Spinal cord (tissue), 10 donors: ENCODE results near the gene MTUS2. TPM values are rescaled to one million over a fixed set of nuclear protein-coding genes. Genes with fewer than 3 reads are reported as not detected.
"Not testable (repeated sequence)": the region's sequence is repeated elsewhere in the genome, so short reads cannot be mapped to it uniquely, and the experiment has no call there.

Source experiments
- DNase-seq, 6 donors: peaks; one replicate each; pipeline versions ENCODE4 v3.0.0 to v3.0.0-alpha.2; 2013 to 2015; ENCODE audit warnings: low spot score in 6 of 6, low read depth in 4 of 6
- H3K27ac ChIP-seq: one replicate; pipeline ENCODE4 v1.5.1; 2013; ENCODE audit warnings: low read depth, low read length, control low read depth
- H3K27me3 ChIP-seq: one replicate; pipeline ENCODE4 v1.6.1; 2013; ENCODE audit warnings: low read length; ENCODE audit not compliant: control insufficient read depth, insufficient read depth
- H3K36me3 ChIP-seq: one replicate; pipeline ENCODE4 v1.6.1; 2013; ENCODE audit warnings: low read length; ENCODE audit not compliant: control insufficient read depth, insufficient read depth
- H3K4me1 ChIP-seq: one replicate; pipeline ENCODE4 v1.6.1; 2013; ENCODE audit warnings: low read length; ENCODE audit not compliant: control insufficient read depth, insufficient read depth
- H3K4me3 ChIP-seq: one replicate; pipeline ENCODE4 v1.5.1; 2013; ENCODE audit warnings: low read depth, low read length, control low read depth
- H3K9me3 ChIP-seq: one replicate; pipeline ENCODE4 v1.6.1; 2013; ENCODE audit warnings: low read length; ENCODE audit not compliant: control insufficient read depth, insufficient read depth
- WGBS: methylation state at CpG from one replicate; pipeline ENCODE4 v1.1.5; 2013; ENCODE audit warnings: missing lambda C conversion rate; ENCODE audit not compliant: insufficient coverage; 5-methylcytosine and 5-hydroxymethylcytosine counted together
- polyA plus RNA-seq, 2 donors: library from polyadenylated mRNA; unstranded; fragments of 120-200 nt; gene quantifications; one replicate each; pipeline ENCODE4 v1.2.1, GENCODE V29; 2013; ENCODE audit not compliant: insufficient read length in 2 of 2
- total RNA-seq, 2 donors: library from RNA; depleted of rRNA in 1 of 2; stranded (reverse); fragments of 120-200 nt in 1 of 2; fragments of >200 nt in 1 of 2; gene quantifications; one replicate each; pipeline versions ENCODE4 v1.2.3 to v1.2.4, GENCODE V29; 2013 to 2014
- donor health status: healthy.

The MTUS2 gene
- total and polyA plus RNA-seq, 4 donors, result 4.6 to 12.5 (median 10.1) TPM

DNA sequence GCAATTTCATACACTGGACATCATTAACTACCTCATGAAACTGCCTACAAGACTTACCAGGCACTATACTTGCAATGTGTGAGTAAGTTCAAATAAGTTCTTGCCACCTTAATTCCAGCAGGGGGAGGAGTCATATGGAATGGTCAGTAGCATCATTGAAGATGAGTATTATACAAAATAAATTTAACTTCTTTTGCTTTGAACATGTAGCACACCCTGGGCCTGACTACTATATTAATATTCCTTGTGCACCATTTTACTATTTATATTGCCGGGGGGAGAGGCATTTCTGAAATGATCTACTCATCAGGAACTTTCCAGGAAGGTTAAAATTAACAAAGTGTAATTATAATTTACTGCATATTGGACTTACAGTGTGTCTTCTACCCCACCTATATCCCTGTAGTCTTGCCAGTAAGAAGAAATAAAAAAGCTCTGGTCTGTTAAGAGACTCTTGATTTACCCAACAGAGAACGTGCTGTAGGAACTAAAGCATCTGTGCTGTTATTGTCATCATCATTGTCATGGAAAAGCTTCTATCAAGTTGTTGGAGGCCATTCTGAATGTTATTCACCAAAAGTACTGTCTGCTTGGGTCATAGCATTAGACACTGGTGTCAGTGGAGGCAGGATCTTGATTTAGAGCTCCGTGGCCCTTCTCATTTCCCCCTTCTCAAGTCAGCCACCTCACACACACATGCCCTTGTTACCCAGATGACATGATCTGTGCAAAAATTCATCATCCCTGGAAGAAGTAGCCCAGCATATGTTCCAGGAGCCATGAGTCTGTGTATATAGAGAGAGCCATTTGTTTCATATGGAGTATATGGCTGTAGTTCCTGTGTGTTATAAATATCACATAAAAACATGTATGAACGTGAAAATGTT lies 147.1 kb downstream of the MTUS2 start:
- Histone ChIP-seq H3K4me3 (no peak overlapping the region), H3K4me1 (no peaks in the 10 kb centered on the region), H3K27me3 (no peaks in the 10 kb centered on the region), H3K36me3 (no peaks in the 10 kb centered on the region), H3K9me3 (no peaks in the 10 kb centered on the region), H3K27ac (no peak overlapping the region)
- 57% methylated on average over 1 of the region's 4 CpGs for WGBS
- DNase-seq, result no peak

DNA sequence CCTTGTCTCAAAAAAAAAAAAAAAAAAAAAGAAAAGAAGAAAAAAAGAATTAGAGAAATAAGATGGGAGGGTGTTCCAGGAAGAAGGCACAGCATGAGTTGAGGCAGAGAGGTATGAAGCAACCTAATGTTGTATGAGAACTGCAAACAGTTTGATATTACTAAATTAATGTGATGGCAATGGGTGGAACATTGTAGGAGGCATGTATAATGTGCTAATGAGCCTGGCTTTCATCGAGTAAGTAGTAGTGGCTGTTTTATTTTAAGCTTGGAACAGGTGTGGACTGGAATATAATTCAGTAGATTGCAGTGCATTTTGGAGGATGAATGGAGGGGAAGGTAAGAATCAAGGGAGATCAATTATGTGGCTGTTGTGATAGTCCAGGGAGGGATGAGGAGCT lies 156.1 kb downstream of the MTUS2 start:
- Histone ChIP-seq H3K36me3 (no peaks in the 10 kb centered on the region), H3K27me3 (no peaks in the 10 kb centered on the region), H3K4me1 (peaks cover 5% of the 10 kb centered on the region), H3K4me3 (no peak overlapping the region), H3K27ac (no peak overlapping the region), H3K9me3 (no peaks in the 10 kb centered on the region)
- DNase-seq, result no peak
- WGBS, result 71% methylated on average over 1 of the region's 1 CpG

DNA sequence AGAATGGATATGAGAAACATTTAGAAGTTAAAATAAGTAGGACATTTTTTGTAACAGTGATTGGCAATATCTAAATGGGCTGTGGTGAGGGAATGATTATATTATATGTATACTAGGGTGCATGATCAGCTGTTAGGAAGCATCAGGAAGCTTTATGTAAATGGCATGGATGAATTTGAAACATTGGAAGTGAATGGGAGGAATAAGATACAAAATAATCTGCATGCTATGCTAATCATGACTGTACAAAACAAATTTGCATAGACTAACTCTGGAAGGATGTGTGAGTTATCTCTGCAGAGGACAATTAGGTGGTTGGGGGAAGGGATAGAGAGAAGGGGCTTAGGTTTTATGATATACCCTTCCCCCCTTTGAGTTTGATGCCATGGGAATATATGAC lies 156.5 kb downstream of the MTUS2 start:
- Histone ChIP-seq H3K27ac (no peak overlapping the region), H3K4me3 (no peak overlapping the region), H3K27me3 (no peaks in the 10 kb centered on the region), H3K36me3 (no peaks in the 10 kb centered on the region), H3K4me1 (peaks cover 5% of the 10 kb centered on the region), H3K9me3 (no peaks in the 10 kb centered on the region)
- no peak for DNase-seq

DNA sequence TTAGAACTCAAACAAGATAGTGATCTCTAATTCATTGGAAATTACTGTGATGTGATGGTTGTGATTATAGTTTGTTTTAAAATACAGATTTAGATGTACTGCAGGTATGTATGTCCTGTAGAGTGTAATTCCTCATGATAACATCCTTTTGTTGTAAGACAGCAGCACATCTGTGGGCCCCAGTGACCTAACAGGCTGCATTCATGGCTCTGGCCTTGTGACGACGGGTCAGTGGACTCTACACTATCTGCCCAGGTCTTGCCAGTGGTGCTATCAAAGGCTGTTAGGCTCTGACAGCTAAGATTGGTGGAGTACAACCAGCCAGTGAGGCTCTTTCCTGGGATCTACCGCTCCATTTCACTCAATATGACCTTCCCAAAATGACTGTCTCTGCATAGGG lies 158.4 kb downstream of the MTUS2 start:
- WGBS, result 97% methylated on average over 3 of the region's 3 CpGs
- no peaks in the 10 kb centered on the region for H3K36me3 ChIP-seq

DNA sequence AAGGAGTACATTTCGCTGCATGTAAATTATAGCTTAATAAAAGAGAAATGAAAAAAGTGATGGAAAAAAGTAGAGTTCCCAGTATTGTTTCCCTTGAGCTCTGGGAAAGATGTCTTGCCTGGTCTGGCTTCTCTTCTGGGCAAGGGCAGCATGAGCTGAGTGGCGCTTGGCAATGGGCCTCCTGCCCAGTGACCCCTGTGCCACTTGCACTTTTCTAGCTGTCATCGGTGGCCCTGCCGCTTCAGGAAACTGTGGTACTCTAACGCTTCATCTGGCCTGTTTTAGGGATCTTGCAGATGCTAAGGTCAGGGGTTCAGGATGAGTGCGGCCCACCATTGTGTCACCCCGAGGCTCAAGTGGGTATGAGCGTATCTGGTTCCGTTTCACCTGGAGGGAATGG lies 161.4 kb downstream of the MTUS2 start:
- Histone ChIP-seq H3K4me3 (no peak overlapping the region), H3K27ac (no peak overlapping the region), H3K36me3 (no peaks in the 10 kb centered on the region), H3K4me1 (no peaks in the 10 kb centered on the region), H3K9me3 (no peaks in the 10 kb centered on the region), H3K27me3 (no peaks in the 10 kb centered on the region)
- DNase-seq, result no peak
- WGBS, result 96% methylated on average over 9 of the region's 9 CpGs

More for the DNA sequence above, 158.4 kb downstream of the MTUS2 start:
- no peaks in the 10 kb centered on the region for H3K9me3 ChIP-seq
- no peak for DNase-seq
- no peaks in the 10 kb centered on the region for H3K27me3 ChIP-seq
- H3K4me1 ChIP-seq, result peaks cover 5% of the 10 kb centered on the region
- H3K4me3 ChIP-seq, result no peak overlapping the region
- no peak overlapping the region for H3K27ac ChIP-seq

DNA sequence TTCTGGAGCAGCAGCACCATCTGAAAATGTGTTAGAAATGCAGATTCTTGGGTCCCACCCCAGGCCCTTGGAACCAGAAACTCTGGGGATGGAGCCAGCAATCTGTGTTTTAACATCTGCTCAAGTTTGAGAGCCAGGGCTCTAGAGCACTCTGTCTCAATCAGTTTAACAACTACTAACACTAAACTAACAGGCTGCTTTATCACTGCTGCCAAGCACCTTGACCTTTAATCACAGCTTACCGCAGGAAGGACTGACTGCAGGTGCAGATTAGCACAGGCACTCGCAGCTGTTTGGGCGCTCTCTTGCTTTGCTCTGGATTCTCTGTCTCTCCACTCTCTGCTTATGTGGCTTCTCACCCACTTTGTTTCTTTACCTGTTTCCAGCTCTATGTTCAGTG lies 163.5 kb downstream of the MTUS2 start:
- Histone ChIP-seq H3K36me3 (no peaks in the 10 kb centered on the region), H3K9me3 (no peaks in the 10 kb centered on the region), H3K27ac (no peak overlapping the region), H3K4me1 (peaks cover 3% of the 10 kb centered on the region), H3K27me3 (no peaks in the 10 kb centered on the region), H3K4me3 (no peak overlapping the region)
- WGBS, result 51% methylated on average over 3 of the region's 3 CpGs
- peak in 2 of 6 donors; percentile 36 to 61 for DNase-seq

DNA sequence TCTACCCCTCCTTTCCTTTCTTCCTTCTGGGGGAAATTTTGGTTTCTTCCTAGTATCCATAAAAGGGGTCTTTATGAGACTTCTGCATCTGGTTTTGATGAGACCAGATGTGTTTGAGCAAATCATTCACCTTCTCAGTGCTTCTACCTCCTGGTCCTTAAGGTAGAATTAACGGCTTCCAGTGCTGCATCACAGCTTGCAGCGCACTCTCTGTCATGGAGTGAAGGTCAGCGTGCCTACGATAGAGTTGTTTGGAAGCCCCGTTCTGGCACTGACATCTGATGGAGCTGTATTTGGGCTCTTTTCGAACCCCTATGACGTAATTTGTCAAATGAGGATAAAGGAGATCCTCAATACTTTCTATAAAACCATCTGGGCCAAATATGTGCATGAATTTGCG lies 164.2 kb downstream of the MTUS2 start:
- no peaks in the 10 kb centered on the region for H3K36me3 ChIP-seq
- no peaks in the 10 kb centered on the region for H3K27me3 ChIP-seq
- DNase-seq, result peak in 1 of 6 donors; percentile 37
- H3K4me3 ChIP-seq, result no peak overlapping the region
- H3K27ac ChIP-seq, result no peak overlapping the region
- peaks cover 3% of the 10 kb centered on the region for H3K4me1 ChIP-seq
- no peaks in the 10 kb centered on the region for H3K9me3 ChIP-seq
- WGBS, result 83% methylated on average over 5 of the region's 8 CpGs

DNA sequence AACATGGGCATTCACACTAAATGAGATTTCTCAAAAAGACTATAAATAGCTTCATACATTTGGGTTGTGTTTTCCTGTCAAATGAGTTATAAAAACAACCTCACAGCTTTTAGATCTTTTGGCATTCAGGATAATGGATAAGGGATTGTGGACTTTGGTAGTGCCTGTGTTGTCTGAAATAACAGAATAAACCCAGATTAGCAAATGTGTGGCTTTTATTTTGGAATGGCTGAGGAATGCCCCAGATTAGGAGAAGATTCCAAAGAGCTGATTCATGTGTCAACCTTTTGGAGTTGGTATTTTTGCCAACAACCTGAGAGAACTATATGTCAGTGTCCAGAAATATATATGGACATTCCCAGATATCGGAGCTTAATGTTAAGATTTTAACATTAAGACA lies 164.7 kb downstream of the MTUS2 start:
- no CpG with 5 or more reads among the region's 1 CpG for WGBS

DNA sequence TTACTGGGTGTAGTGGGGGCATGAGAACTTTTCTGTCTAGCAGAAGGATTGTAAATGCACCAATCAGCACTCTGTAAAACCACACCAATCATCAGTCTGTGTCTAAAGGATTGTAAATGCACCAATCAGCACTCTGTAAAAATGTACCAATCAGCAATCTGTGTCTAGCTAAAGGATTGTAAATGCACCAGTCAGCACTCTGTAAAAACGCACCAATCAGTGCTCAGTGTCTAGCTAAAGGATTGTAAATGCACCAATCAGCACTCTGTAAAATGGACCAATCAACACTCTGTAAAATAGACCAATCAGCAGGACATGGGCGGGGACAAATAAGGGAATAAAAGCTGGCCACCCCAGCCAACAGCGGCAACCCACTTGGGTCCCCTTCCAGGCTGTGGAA lies 170.2 kb downstream of the MTUS2 start:
- H3K27me3 ChIP-seq, DNase-seq, H3K36me3 ChIP-seq, H3K27ac ChIP-seq, H3K9me3 ChIP-seq, H3K4me3 ChIP-seq, H3K4me1 ChIP-seq: not testable (repeated sequence)
- WGBS, result 50% methylated on average over 2 of the region's 3 CpGs

More for the DNA sequence above, 164.7 kb downstream of the MTUS2 start:
- no peak for DNase-seq
- no peak overlapping the region for H3K27ac ChIP-seq
- no peaks in the 10 kb centered on the region for H3K27me3 ChIP-seq
- no peaks in the 10 kb centered on the region for H3K9me3 ChIP-seq
- H3K4me1 ChIP-seq, result peaks cover 3% of the 10 kb centered on the region
- H3K36me3 ChIP-seq, result no peaks in the 10 kb centered on the region
- H3K4me3 ChIP-seq, result no peak overlapping the region

DNA sequence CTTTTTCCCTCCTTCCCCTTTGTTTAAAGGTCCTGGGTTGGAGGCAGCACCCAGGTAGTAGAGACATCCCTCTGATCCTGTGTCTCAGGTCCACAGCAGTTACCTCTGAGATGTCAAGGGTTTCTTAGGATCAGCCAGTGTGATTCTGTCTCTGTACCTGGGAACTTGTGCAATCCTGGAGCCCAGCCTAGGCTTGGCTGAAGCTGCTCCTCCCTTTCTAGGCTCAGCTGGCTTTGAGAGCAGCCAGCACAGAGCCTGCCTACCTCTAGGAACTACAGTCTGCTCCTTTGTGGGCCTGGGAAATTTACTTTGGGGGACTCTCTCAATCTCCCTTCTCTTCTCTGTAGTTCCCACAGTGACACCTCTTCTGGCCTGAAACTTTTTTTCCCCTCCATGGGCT lies 171.6 kb downstream of the MTUS2 start:
- no peak for DNase-seq
- H3K36me3 ChIP-seq, result no peaks in the 10 kb centered on the region
- no peak overlapping the region for H3K27ac ChIP-seq
- H3K4me3 ChIP-seq, result no peak overlapping the region
- H3K4me1 ChIP-seq, result peaks cover 3% of the 10 kb centered on the region
- no peaks in the 10 kb centered on the region for H3K9me3 ChIP-seq
- no peaks in the 10 kb centered on the region for H3K27me3 ChIP-seq
